GM12878 (cell line): ENCODE results near the gene NLRC3. TPM values are rescaled to one million over a fixed set of nuclear protein-coding genes. Genes with fewer than 3 reads are reported as not detected.

ENCODE experiments used
- BHLHE40 ChIP-seq, 2 experiments: fragments of 450-650 bp in 1 of 2; IDR thresholded peaks; 2 replicates each; pipeline ENCODE4 v1.6.1; 2011 to 2017; ENCODE audit warnings: low read depth in 2 of 2, borderline replicate concordance in 1 of 2, improper control_type of control experiment in 1 of 2, low read length in 1 of 2, mild to moderate bottlenecking in 1 of 2
- BMI1 ChIP-seq: fragments of 450-650 bp; IDR thresholded peaks from 2 replicates; pipeline ENCODE4 v1.6.1; 2016; ENCODE audit warnings: mild to moderate bottlenecking, moderate library complexity, borderline replicate concordance
- CBX3 ChIP-seq: fragments of 200-600 bp; sonication (generic); IDR thresholded peaks from 2 replicates; pipeline ENCODE4 v1.6.1; 2016; ENCODE audit warnings: low read depth, borderline replicate concordance
- CBX5 ChIP-seq: sonication (generic); IDR thresholded peaks from 2 replicates; pipeline ENCODE4 v1.6.1; 2016; ENCODE audit warnings: low read depth, moderate library complexity, mild to moderate bottlenecking, inconsistent platforms
- CEBPZ ChIP-seq: fragments of 150-350 bp; IDR thresholded peaks from 2 replicates; pipeline ENCODE4 v1.6.1; 2016; ENCODE audit warnings: low read depth, low read length
- CTCF ChIP-seq, 3 experiments: IDR thresholded peaks in 2 of 3; conservative IDR thresholded peaks in 1 of 3; 2 replicates each; pipeline ENCODE4 v1.5.1; 2011; ENCODE audit warnings: low read depth in 3 of 3, low read length in 3 of 3, mild to moderate bottlenecking in 3 of 3, control low read depth in 2 of 3, moderate library complexity in 2 of 3, inconsistent platforms in 1 of 3, mixed read lengths in 1 of 3; ENCODE audit not compliant: control insufficient read depth in 2 of 3, insufficient read depth in 1 of 3; ENCODE audit errors: extremely low read depth in 1 of 3
- E2F8 ChIP-seq: fragments of 450-650 bp; IDR thresholded peaks from 2 replicates; pipeline ENCODE4 v1.6.1; 2018; ENCODE audit warnings: mild to moderate bottlenecking, low read depth, moderate library complexity; ENCODE audit not compliant: partially characterized antibody
- EGR1 ChIP-seq, 2 experiments: IDR thresholded peaks; 1 replicate in 1 of 2; 2 replicates in 1 of 2; pipeline ENCODE4 v1.6.1; 2011 to 2012; ENCODE audit warnings: low read depth in 2 of 2, low read length in 2 of 2, borderline replicate concordance in 1 of 2, mild to moderate bottlenecking in 1 of 2, moderate library complexity in 1 of 2
- KAT2A ChIP-seq: conservative IDR thresholded peaks from 2 replicates; pipeline ENCODE4 v1.6.1; 2011; ENCODE audit warnings: low read depth, low read length; ENCODE audit not compliant: control insufficient read depth
- MEF2B ChIP-seq: fragments of 450-650 bp; IDR thresholded peaks from 2 replicates; pipeline ENCODE4 v1.6.1; 2018; ENCODE audit warnings: mild to moderate bottlenecking, moderate library complexity; ENCODE audit not compliant: partially characterized antibody, poor library complexity, severe bottlenecking
- NBN ChIP-seq: fragments of 450-650 bp; IDR thresholded peaks from 2 replicates; pipeline ENCODE4 v1.6.1; 2016
- NFXL1 ChIP-seq: fragments of 450-650 bp; IDR thresholded peaks from 2 replicates; pipeline ENCODE4 v1.6.1; 2017; ENCODE audit warnings: antibody characterized with exemption, mild to moderate bottlenecking, borderline replicate concordance
- POU2F2 ChIP-seq: IDR thresholded peaks from 3 replicates; pipeline ENCODE4 v1.6.1; 2011; ENCODE audit warnings: low read depth, mild to moderate bottlenecking, low read length, borderline replicate concordance
- RELB ChIP-seq: fragments of 450-650 bp; IDR thresholded peaks from 2 replicates; pipeline ENCODE4 v1.6.1; 2017; ENCODE audit warnings: low read depth, mild to moderate bottlenecking, moderate library complexity
- SMAD1 ChIP-seq: fragments of 450-650 bp; IDR thresholded peaks from 2 replicates; pipeline ENCODE4 v1.6.1; 2018; ENCODE audit warnings: mild to moderate bottlenecking, low read depth; ENCODE audit not compliant: partially characterized antibody
- SUZ12 ChIP-seq: fragments of 200-600 bp; sonication (generic); IDR thresholded peaks from one replicate; pipeline ENCODE4 v1.6.1; 2018; ENCODE audit warnings: antibody characterized with exemption, mild to moderate bottlenecking; ENCODE audit not compliant: unreplicated experiment
- TAF1 ChIP-seq: IDR thresholded peaks from 2 replicates; pipeline ENCODE4 v1.6.1; 2011; ENCODE audit warnings: mild to moderate bottlenecking, low read depth, low read length, borderline replicate concordance
- YBX1 ChIP-seq: fragments of 450-650 bp; IDR thresholded peaks from 2 replicates; pipeline ENCODE4 v1.6.1; 2016; ENCODE audit warnings: antibody characterized with exemption
- ZNF24 ChIP-seq: fragments of 450-650 bp; IDR thresholded peaks from 2 replicates; pipeline ENCODE4 v1.6.1; 2017; ENCODE audit warnings: antibody characterized with exemption, mild to moderate bottlenecking
- ZZZ3 ChIP-seq: IDR thresholded peaks from 2 replicates; pipeline ENCODE4 v1.6.1; 2011; ENCODE audit warnings: low read depth; ENCODE audit not compliant: control insufficient read depth, insufficient read length
- polyA plus RNA-seq, 11 experiments: library from polyadenylated mRNA; depleted of rRNA in 4 of 11; unstranded in 6 of 11; stranded (reverse) in 5 of 11; fragments of >200 nt; fragmentation: Nextera tagmentation in 4 of 11; fragmentation: Illumina TruSeq in 1 of 11; extraction: Ambion mirVana in 4 of 11; extraction: Trizol in 1 of 11; gene quantifications; 1 replicate in 1 of 11; 2 replicates in 10 of 11; pipeline versions ENCODE4 v1.2.1 to v1.2.3, GENCODE V29; 2011 to 2016; ENCODE audit warnings: inconsistent platforms in 2 of 11, missing spikeins in 2 of 11, low read depth in 1 of 11
- total RNA-seq, 4 experiments: library from RNA; depleted of rRNA in 3 of 4; stranded (reverse); fragments of >200 nt in 3 of 4; fragmentation: Illumina TruSeq in 1 of 4; extraction: Trizol in 1 of 4; gene quantifications; 2 replicates each; pipeline versions ENCODE4 v1.2.1 to v1.2.3, GENCODE V29; 2013 to 2021

NLRC3 gene
- total and polyA plus RNA-seq, 10 of the 15 experiments (the other 5 are each of a cell fraction or from before 2014, with no cell fraction given) = 2.2 to 17.8 (median 7.6) TPM

GRCh38 chr16:3509470-3509928 is 67.7 kb downstream of the NLRC3 start (continued):
- TF ChIP-seq SMAD1 (peak; percentile 94), MEF2B (peak; percentile 50), TAF1 (peak; percentile 31; the same call in 1 of the 2 replicates), E2F8 (no peak), NBN (peak; percentile 92), CBX5 (no peak), RELB (peak; percentile 76; the same call in 1 of the 2 replicates), BMI1 (no peak), NFXL1 (no peak), ZNF24 (no peak), BHLHE40 (IDR thresholded peaks at IDR 0.05; ENCODE audit: borderline replicate concordance in 1 of 2, low read depth in 2 of 2, low read length in 1 of 2) (peak; percentile 61 to 89), POU2F2 (no peak), YBX1 (no peak), SUZ12 (no peak), CBX3 (no peak), CTCF (IDR thresholded peaks at IDR 0.05 in 2 of 3, conservative IDR thresholded peaks at IDR 0.05 in 1 of 3; ENCODE audit: control insufficient read depth in 2 of 3, extremely low read depth in 1 of 3, insufficient read depth in 1 of 3, low read depth in 3 of 3, low read length in 3 of 3) (no peak), CEBPZ (no peak), KAT2A (no peak), ZZZ3 (no peak), EGR1 (IDR thresholded peaks at IDR 0.05; ENCODE audit: borderline replicate concordance in 1 of 2, low read depth in 2 of 2, low read length in 2 of 2) (no peak)
